OCI-LY3 (cell line): Measurements from ENCODE around the gene TMEM250.

Experiments used
- H2AFZ ChIP-seq: fragments of 200-600, 300-600 bp; shearing (Covaris generic); 2 replicates; pipeline ENCODE4 v1.6.0; 2014; ENCODE audit warnings: antibody characterized with exemption, low read depth, low read length
- H3K27ac ChIP-seq: fragments of 200-600, 300-600 bp; sonication (generic); 2 replicates; pipeline ENCODE4 v1.5.1; 2014; ENCODE audit warnings: mild to moderate bottlenecking, low read length, moderate library complexity, mixed read lengths
- H3K27me3 ChIP-seq: fragments of 200-600, 300-600 bp; sonication (generic); 2 replicates; pipeline ENCODE4 v1.6.1; 2014; ENCODE audit warnings: low read depth, low read length, mixed read lengths
- H3K36me3 ChIP-seq: fragments of 200-600, 300-600 bp; sonication (generic); replicated peaks from 2 replicates; pipeline ENCODE3; 2014; ENCODE audit warnings: low read depth, low read length, mixed read lengths
- H3K4me1 ChIP-seq: fragments of 300-600, 200-600 bp; sonication (generic); 2 replicates; pipeline ENCODE4 v1.6.1; 2014; ENCODE audit warnings: low read length, mixed read lengths
- H3K4me2 ChIP-seq: fragments of 200-600, 300-600 bp; sonication (generic); 2 replicates; pipeline ENCODE4 v1.6.1; 2014; ENCODE audit warnings: low read length, mixed read lengths
- H3K4me3 ChIP-seq: fragments of 300-600, 200-600 bp; sonication (generic); 2 replicates; pipeline ENCODE4 v1.5.1; 2014; ENCODE audit warnings: antibody characterized with exemption, mild to moderate bottlenecking, low read length, moderate library complexity
- H3K79me2 ChIP-seq: fragments of 300-600, 200-600 bp; shearing (Covaris generic); 2 replicates; pipeline ENCODE4 v1.6.1; 2014; ENCODE audit warnings: mild to moderate bottlenecking, low read length, mixed read lengths
- H3K9ac ChIP-seq: fragments of 300-600, 200-600 bp; shearing (Covaris generic); 2 replicates; pipeline ENCODE4 v1.6.0; 2014; ENCODE audit warnings: mild to moderate bottlenecking, low read length, moderate library complexity
- H3K9me3 ChIP-seq: fragments of 200-600, 300-600 bp; shearing (Covaris generic); 2 replicates; pipeline ENCODE4 v1.6.1; 2014; ENCODE audit warnings: low read length, mixed read lengths; ENCODE audit not compliant: insufficient read depth
- H4K20me1 ChIP-seq: fragments of 200-600, 300-600 bp; sonication (generic); 2 replicates; pipeline ENCODE4 v1.6.1; 2016; ENCODE audit warnings: low read length, mixed read lengths; ENCODE audit not compliant: insufficient read depth
- CTCF ChIP-seq: fragments of 200-600, 300-600 bp; sonication (generic); IDR thresholded peaks from 2 replicates; pipeline ENCODE4 v1.5.1; 2014; ENCODE audit warnings: antibody characterized with exemption, low read length, low read depth
- EZH2phosphoT487 ChIP-seq: fragments of 200-600 bp; shearing (Covaris generic); IDR thresholded peaks from 2 replicates; pipeline ENCODE4 v1.6.1; 2018; ENCODE audit warnings: antibody characterized with exemption, mixed run types, low read depth

The TMEM250 gene

GRCh38 chr9:136079211-136079915 is 39.3 kb downstream of the TMEM250 start:
- Histone ChIP-seq H3K9ac (no peak overlapping the region), H3K4me2 (no peak overlapping the region)
- TF ChIP-seq CTCF (no peak), EZH2phosphoT487 (no peak)

GRCh38 chr9:136078498-136079011 is 40.1 kb downstream of the TMEM250 start:
- Histone ChIP-seq H3K79me2 (no peaks in the 10 kb centered on the region), H3K9ac (no peak overlapping the region), H3K4me1 (no peaks in the 10 kb centered on the region), H2AFZ (no peak overlapping the region), H3K9me3 (no peaks in the 10 kb centered on the region), H4K20me1 (no peaks in the 10 kb centered on the region), H3K27ac (no peak overlapping the region), H3K4me2 (no peak overlapping the region), H3K4me3 (no peak overlapping the region), H3K27me3 (no peaks in the 10 kb centered on the region), H3K36me3 (no peaks in the 10 kb centered on the region)
- TF ChIP-seq CTCF: no peak
- TF ChIP-seq EZH2phosphoT487: no peak

More at GRCh38 chr9:136079211-136079915, 39.3 kb downstream of the TMEM250 start:
- H3K79me2 ChIP-seq: no peaks in the 10 kb centered on the region
- no peak overlapping the region for H3K27ac ChIP-seq
- no peaks in the 10 kb centered on the region for H3K4me1 ChIP-seq
- no peaks in the 10 kb centered on the region for H4K20me1 ChIP-seq
- H3K36me3 ChIP-seq: no peaks in the 10 kb centered on the region
- H2AFZ ChIP-seq: no peak overlapping the region
- H3K9me3 ChIP-seq: no peaks in the 10 kb centered on the region
- H3K4me3 ChIP-seq: no peak overlapping the region
- no peaks in the 10 kb centered on the region for H3K27me3 ChIP-seq

GRCh38 chr9:136078024-136078423 is 40.7 kb downstream of the TMEM250 start:
- Histone ChIP-seq H3K27ac (no peak overlapping the region), H3K79me2 (no peaks in the 10 kb centered on the region), H3K9ac (no peak overlapping the region), H3K4me1 (no peaks in the 10 kb centered on the region), H3K4me3 (no peak overlapping the region), H3K9me3 (no peaks in the 10 kb centered on the region), H4K20me1 (no peaks in the 10 kb centered on the region), H3K36me3 (no peaks in the 10 kb centered on the region), H3K4me2 (no peak overlapping the region), H3K27me3 (no peaks in the 10 kb centered on the region), H2AFZ (no peak overlapping the region)
- TF ChIP-seq CTCF (no peak), EZH2phosphoT487 (no peak)

GRCh38 chr9:136077491-136077890 is 41.2 kb downstream of the TMEM250 start:
- H3K79me2 ChIP-seq: no peaks in the 10 kb centered on the region
- H4K20me1 ChIP-seq: no peaks in the 10 kb centered on the region
- H3K4me1 ChIP-seq: no peaks in the 10 kb centered on the region
- no peaks in the 10 kb centered on the region for H3K36me3 ChIP-seq
- H3K9me3 ChIP-seq: no peaks in the 10 kb centered on the region
- no peak overlapping the region for H3K9ac ChIP-seq
- no peak overlapping the region for H2AFZ ChIP-seq
- TF ChIP-seq EZH2phosphoT487 (no peak), CTCF (no peak)
- no peaks in the 10 kb centered on the region for H3K27me3 ChIP-seq
- H3K4me2 ChIP-seq: no peak overlapping the region
- H3K4me3 ChIP-seq: no peak overlapping the region
- no peak overlapping the region for H3K27ac ChIP-seq
